Inflammatory macrophage treated with lipopolysaccharide for 1 hour (primary cell): ENCODE results near the gene CHRNB1.

Experiments used
- DNase-seq, 2 donors: peaks; one replicate each; pipeline ENCODE4 v3.0.0-alpha.2; 2020 to 2022

CHRNB1 gene

DNA sequence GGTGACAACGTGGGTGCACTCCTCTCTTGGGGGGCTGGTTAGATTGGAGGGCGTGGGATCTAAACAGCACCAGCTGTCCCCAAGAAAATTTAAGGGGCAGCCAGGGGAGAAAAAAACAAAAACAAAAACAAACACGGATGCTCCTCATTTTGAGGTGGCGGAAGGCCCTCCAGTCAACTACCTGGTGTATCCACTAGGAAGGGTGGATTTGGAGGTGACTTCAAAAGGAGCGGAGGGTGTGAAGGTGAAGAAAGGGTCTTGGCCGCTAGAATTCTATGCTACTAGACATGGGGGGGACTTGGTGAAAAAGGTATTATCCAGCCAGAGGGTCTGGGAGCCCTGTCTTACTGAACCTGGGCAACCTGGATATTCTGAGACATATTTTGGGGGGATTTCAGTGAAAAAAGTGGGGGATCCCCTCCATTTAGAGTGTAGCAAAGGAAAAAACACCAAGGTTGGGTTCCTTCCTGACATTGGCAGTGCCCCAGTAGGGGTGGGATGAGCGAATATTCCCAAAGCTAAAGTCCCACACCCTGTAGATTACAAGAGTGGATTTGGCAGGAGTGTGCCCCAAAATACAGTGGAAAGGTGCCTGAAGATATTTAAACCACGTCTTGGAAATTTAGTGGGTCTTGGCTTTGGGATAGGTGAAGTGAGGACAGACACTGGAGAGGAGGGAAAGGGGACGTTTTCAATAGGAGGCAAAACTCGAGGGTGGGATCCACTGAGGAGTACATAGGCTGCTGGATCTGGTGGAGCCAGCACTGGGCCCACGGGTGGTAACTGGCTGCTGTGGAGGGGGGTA is 6.0 kb upstream of the CHRNB1 start:
- DNase-seq = no peak

DNA sequence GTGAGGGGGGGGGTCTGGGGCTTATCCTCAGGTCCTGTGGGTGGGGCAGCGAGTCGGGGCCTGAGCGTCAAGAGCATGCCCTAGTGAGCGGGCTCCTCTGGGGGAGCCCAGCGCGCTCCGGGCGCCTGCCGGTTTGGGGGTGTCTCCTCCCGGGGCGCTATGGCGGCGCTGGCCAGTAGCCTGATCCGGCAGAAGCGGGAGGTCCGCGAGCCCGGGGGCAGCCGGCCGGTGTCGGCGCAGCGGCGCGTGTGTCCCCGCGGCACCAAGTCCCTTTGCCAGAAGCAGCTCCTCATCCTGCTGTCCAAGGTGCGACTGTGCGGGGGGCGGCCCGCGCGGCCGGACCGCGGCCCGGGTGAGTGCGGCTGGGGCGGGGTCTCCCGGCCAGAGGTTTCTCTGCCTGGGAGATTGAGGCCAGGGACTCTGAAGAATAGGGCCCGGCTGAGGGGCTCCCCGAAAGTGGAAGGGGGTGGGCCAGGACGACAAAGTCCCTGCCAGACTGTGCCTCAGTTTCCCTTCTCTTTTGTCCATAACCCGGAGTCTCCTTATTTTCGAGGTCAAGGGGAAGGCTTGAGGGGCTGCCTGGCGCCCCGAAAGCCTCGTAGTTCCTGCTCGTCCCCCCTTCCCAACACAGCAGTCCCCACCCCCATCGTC is 5.3 kb upstream of the CHRNB1 start, which contains the start of gene FGF11:
Gene FGF11, plus strand, starts transcription at position 51 of the 651 bp plus-strand sequence. Its CDS starts 109 bp downstream, at position 160.
- no peak for DNase-seq

DNA sequence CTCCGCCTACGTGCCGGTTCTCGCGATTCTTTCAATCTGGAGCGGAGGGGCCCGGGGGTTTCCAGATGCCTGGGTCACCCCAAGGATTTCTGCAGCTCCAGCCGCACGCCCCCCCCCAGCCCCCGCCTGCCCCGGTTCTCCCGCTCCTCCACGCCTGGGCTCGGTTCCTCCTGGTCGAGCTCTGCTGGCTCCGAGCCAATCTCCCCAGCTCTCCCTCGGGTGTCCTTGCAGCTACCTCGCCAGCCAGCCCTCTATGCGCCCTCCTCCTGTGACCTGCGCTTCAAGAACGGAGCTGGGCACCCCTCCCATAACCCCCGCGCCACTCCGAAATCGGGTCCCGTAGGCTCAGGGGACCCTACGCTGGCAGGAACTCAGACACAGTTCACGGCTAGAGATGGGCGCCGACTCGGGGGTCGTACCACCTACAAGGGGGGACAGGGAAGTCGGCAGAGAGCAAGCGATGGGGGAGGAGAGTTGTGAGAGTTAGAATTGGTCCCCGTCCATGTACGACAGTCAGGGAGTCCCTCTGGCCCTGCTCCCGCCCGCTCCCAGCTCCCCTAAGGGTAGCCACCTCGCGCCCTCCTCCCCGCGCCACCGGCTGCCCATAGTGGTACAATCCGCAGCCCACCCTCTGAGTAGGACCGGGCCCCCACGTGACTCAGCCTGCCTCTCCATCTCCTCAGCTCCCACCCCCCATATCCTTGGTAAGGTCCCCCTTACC is 4.6 kb upstream of the CHRNB1 start:
- DNase-seq = peak; percentile 20 to 30

DNA sequence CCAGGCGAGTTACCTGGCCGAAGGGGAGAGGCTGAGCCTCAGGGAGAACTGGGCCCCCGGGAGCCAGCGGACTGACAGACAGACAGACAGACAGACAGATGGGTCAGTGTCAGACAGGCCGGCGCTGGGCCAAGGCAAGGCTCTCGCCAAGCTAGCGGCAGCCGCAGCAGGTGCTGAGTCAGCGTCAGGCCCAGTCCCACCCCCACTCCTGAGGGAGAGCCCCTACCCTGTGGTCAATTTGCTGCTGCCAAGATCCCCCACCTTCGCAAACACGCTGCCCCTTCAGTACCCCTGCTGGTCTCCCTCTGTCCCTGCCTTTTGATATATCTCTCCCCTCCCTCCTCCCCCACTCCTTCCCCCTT is 4.0 kb upstream of the CHRNB1 start:
- no peak for DNase-seq

DNA sequence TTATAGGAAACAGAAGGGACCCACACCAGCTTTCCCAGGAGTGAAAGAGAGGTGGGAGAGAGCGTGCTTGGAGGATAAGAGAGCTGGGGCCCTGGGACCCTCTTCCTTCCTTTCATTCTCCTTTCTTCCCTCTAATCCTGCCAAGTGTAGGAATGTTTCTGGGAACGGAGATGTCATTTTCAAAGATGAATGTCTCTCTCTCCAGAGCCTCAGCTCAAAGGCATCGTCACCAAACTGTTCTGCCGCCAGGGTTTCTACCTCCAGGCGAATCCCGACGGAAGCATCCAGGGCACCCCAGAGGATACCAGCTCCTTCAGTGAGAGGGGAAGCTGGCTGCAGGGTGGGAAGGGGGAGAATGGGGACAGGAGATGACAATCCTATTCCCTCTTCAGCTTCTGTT is 3.6 kb upstream of the CHRNB1 start:
- DNase-seq = no peak

DNA sequence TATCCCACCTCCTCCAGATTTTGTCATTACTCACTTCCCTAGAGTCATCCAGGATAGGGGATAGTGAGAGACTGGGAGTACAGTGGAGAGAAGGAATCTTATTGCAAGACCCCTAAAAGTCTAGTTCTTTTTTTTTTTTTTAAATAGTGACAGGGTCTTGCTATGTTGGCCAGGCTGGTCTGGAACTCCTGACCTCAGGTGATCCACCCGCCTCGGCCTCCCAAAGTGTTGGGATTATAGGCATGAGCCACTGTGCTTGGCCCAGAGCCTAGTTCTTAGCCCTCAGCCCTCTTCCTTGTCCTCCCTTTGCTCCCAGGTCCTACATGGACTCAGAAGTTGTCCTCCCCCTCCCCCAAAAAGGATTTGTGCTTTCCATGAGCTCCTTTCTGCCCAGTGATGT is 2.7 kb upstream of the CHRNB1 start:
- no peak for DNase-seq

DNA sequence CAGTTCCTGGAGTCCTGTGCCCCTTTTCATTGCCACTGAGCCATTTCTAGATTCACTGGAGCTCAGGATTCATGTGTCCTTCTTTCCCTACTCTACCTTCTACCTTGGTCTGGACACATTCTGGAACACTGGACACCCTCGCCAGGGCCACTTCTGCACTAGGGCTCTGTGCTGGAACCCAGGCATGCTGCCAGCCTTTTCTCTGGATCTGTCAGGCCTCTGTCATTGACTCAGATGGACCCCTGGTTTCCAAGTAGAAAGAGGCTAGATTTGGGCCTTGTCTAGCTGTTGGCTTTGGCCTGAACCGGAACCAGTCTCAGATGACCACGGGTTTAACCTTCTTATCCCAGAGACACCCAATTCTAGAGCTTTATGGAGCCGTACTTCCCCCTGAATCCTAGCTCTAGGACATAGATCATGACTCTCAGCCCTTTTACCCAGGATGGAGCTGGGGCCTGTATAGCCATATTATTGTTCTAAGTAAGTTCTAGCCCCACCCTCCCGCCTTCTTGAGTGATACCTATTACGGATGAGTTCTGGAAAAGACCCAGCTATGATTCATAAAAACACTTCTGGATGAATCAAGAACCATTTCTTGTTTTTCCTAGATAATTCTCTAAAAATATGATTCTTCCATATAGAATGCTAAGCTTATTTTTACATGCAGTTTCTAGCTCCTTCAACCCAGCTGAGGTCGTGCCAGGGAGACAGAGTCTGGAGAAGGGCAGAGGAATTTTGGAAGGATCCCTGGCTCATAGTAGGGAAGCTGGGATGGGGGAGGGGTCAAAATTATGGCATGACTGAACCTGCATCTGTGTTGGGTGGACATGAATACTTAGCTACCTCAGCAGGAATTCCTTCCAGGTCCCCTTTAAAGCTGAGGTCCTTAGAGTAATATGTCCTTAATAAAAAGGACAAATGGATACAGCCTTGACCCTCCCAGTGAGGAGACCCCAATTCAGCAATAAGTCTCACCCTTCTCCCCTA is 1.1 kb upstream of the CHRNB1 start:
- DNase-seq = no peak

DNA sequence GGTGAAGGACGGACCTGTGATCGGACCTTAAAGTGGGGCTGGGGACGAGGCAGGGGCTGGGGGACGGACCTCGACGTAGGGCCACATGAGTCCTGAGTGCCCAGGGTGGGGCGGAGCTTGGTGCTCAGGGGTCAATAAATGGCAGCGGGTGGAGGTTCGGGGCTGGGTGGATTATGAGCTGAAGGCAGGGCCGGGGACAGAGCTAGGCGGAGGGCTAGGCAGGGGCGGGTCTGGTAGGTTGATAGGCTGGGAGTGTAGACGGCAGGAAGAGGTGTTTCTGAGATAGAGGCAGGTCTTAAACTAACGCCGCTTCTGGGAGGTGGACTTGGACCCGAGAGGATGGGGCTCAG is 733 bp downstream of the CHRNB1 start:
- DNase-seq = no peak

DNA sequence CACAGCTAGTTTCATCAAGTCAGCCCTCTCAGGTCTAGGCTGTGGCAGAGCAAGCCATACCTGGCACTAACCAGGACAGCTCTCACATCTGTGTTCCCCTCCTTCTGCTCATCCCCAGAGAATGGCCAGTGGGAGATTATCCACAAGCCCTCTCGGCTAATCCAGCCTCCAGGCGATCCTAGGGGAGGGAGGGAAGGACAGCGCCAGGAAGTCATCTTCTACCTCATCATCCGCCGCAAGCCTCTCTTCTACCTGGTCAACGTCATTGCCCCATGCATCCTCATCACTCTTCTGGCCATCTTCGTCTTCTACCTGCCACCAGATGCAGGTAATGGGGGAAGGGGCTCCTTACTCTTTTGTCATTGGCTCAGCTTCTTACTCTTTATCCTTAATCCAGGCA is 3.6 kb downstream of the CHRNB1 start:
- DNase-seq = no peak

DNA sequence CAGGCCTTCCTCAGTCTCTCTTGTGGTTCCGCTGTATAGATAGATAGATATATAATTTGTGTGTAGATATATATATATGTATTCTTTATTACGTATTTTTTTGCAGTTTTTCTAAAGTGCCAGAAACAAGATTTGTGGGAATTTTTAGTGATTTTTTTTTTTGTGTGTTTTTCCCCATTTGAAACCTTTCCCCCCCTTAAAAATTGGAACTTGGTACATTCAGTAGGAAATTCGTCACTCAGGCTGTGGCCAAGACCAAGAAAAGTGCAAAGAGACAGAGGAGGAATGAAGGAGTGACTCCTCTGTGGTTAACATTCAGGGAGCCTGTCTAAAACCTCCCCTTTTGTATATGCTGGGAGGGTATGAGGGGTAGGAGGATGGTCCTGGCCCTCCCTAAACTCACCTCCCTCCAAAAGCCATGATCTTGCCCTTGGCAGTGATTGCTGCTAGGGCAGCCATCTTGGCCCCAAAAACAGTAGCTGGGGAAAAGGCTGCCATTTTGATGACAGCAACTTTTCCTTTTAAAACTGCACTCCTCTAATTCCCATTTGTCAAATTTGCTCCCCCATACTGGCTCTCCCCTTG is 15.2 kb downstream of the CHRNB1 start:
- no peak for DNase-seq

DNA sequence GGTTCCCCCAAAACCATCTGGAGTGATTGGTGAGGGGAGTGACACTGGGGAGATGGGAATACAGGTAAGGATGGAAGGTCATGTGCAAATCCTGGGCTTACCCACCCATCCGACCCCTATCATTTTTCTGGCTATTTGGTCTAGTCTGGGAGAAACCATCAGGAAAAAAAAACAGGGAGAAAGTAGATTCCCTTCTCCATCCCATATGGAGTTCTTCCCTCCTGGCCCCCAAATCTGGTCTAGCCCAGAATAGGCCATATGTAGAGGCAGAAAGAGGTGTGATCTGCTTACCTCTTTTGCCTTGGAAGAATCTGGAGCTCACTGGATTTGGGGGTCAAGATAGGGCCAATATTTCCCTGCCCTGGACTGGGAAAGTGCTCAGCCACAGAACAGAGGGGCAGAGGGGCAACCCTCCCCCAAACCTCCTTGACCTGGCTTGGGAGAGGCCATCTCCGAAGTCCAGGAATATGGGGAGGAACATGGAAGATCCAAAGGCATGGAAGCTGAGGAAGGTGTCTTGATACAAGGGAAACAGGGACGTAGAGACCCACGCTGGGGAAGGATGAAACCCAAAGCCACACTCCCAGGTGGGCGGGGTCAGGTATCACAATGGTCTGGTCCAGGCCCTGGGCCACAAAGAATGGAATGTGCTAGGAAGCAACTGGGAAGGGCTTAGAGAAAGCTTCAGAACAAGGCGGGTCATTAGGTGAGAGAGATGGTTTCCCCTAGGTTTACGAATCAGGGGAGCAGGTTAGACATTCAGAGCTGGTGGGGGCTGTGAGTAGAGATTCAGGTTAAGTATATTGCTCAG is 16.2 kb downstream of the CHRNB1 start:
- DNase-seq = no peak

DNA sequence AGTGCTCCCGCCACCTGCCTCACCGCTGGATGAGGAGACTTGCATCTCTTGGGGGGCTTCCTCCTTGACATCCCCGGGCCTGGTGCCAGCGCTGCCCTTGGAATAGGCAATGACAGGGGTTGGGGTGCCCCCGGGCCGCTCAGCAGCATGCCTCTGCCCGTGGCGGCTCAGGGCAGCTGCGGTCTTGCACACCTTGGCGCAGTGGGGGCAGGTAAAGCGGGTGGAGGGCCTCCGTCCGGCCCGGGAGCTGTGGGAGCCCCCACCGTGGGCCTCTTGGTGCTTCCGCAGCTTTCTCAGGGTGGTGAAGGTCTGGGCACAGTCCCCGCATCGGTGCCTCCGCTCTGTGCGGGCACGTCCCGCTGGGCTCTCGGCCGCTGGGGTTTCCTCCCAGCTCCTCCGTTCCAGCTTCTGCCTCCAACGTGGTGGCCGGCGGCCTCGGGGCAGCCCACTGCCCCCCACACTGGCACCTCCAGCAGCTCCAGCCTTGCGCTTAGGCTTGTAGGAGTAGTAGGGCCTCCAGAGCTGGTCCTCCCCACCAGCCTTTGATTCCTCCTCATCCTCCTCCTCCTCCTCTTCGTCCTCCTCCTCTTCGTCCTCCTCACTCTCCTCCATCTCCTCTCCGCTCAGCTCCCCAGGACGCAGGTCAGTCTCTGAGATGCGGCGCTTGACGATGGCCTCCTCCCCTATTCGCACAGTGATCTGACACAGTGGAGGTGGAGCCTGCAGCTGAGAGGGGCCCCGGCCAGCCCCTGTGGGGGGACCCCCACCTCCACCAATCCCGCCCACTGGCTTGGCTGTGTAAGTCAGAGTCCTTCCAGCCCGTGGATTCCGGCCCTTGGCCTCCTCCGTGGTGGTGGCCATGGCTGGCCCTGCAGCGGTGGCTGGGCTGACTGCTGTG is 17.9 kb downstream of the CHRNB1 start:
- DNase-seq = no peak

DNA sequence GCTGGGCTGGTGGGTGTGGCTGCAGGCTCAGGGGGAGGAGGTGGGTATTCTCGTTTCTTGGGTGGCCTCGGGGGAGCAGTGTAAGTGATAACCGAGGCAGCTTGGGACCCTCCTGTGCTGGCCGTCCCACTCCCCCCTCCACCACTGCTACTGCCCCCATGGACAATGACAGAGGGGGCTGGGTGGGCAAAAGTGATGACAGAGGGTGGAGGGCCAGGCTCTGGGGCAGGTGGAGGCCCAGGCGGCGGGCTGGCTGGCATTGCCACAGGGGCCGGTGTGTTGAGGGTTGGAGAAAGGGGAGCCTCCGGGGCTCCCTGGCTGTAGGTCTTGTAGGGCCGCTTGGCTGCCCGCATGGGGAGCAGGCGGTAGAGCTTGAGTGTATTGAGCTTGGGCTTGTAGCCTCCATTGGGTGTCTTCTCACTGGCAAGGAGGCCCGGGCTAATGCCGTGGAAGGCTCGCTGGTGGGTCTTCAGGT is 18.5 kb downstream of the CHRNB1 start:
- no peak for DNase-seq

DNA sequence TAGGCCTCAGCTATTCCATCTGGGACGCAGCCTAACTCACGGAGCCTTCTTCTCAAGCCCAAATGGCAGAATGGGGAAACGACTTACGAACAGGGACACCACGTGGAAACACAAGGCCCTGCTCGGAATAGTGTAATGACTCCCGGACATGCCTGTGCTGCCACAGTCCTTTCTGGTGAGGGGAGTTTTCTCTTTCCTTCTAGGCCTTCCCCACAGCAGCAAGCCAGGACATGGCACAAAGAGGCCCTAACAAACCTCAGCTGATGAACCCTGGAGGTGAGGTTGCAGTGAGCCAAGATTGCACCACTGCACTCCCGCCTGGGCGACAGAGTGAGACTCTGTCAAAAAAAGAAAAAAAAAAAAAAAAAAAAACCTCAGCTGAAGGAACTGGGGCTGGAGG is 19.2 kb downstream of the CHRNB1 start:
- no peak for DNase-seq

DNA sequence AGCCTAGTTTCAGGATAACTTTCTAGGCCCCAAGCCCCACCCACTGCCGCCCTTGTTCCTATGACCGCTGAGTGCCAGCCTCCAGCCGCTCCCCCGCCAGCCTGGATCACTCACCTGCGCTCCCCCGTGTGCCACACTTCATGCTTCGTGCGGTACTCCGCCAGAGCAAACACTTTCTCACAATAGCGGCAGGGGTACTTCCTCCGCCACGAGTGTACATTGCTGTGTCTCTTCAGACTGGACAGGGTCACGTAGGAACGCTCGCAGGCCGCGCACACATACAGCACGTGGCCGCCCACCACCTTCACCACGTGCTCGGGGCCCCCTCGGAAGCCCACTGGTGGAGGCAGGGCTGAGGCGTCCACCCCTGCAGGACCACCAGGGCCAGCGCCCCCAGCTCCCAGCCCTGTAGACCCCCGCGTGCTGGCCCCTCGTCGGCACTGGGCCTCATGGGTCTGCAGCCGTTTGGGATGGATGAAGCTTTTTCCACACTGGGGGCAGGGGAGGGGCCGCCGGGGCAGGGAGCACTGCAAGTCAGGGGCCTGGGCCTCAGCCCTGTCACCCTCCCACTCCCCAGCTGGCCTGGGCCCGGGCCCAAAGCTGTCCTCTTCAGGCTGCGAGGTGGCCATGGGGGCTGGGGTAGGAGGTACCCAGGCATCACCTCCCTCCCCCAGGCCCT is 20.9 kb downstream of the CHRNB1 start:
- no peak for DNase-seq

DNA sequence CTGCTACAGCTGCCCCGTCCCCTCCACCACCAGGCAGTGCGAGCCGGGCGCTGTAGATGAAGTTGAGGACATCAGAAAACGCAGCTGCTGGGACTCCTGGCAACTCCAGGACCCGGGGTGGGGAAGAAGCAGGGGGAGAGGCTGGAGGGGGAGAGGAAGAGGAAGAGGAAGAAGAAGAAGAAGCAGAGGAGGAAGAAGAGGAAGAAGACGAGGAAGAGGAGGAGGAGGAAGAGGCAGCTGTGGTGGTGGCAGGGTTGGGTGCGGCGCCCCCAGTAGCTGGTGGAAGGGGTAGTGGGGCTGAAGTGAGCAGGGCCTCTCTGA is 21.4 kb downstream of the CHRNB1 start:
- DNase-seq = no peak

DNA sequence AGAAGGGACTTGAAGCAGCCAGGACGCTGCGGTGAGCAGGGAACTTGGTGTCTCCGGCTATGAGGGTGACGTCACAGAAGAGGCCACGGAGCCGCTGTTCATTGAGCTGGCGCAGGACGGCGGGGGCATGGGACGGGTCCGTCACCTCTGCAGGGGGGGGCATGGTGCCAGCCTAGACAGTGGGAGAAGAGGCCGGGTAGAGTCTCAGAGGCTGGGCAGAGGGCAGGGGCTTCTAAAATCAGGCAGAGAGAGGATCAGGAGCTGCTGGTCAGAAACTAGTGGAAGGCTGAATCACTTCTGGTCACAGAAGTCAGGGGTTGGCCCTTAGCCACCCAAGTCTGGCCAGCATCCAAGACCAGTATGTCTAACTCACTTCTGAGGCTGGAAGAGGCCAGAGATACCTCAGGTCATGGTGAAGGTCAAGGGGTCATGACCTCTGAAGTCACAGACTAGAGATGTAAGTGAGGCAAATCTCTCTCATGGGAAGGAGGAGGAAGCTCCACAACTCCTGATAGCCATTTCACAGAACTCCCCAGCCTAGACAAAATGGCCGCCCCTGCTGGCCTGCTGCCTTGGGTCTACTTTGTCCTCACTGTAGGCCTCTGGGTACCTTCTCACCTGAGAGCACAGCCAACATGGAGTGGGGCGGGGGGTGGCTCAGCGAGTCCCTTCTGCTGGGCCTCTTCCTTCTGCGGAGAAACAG is 21.9 kb downstream of the CHRNB1 start:
- peak; percentile 35 to 55 for DNase-seq

DNA sequence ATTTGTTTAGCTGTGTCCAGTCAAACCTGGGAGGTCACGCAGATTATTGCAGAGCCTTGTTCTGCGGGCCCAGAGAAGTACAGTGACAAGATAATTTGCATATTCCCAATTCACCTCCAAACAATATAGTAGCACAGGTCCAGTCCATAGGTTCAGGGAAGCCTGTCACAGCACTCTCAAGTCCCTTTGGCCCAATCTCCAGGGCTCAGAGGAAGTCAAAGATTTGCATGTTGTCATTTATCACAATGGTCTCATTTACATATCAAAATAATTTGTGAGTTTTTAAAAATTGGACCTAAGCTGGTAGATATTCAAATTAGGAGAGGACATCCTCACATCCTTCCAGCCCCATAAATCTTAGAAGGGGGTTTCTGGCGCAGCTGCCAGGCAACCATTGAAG is 22.6 kb downstream of the CHRNB1 start:
- no peak for DNase-seq

DNA sequence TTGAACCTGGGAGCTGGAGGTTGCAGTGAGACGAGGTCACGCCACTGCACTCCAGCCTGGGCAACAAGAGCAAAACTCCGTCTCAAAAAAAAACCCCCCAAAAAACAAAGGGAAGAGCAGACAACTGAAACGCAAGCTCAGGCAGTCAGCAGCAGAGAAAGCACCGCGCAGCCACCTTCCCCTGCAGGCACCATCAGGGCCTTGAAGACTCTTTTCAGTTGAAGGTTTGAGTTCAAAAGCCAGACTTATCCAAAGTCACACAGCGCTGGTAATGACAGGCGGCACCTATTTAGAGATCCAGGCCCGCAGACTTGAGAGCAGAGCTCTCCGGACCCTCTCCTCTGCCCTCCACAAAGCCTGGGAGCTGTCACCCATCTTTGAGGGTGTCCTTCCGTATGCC is 23.4 kb downstream of the CHRNB1 start:
- DNase-seq = no peak
